Measurements from ENCODE around the gene HLCS. TPM values are rescaled to one million over a fixed set of nuclear protein-coding genes. Genes with fewer than 3 reads are reported as not detected.

Gene HLCS
- total and polyA plus RNA-seq, 2 of the 4 experiments (the other 2 are of a cell fraction): 10.6 to 21.0 TPM

GRCh38 chr21:36839123-36839522 lies 127.3 kb downstream of the HLCS start:
- peak overlapping the region; percentile 6; the same call in 1 of the 2 replicates for H3K27ac ChIP-seq (ENCODE audit: insufficient read depth, low read length)
- peak overlapping the region in 1 of 2 experiments; percentile 37; a peak in 2 of 4 replicates for H4K8ac ChIP-seq (ENCODE audit: low read depth in 2 of 2, low read length in 2 of 2)
- in situ Hi-C loops (cut with MboI; ENCODE audit: low sequenced_read_pairs): no loop called here
- dilution Hi-C loops (cut with HindIII; ENCODE audit: low sequenced_read_pairs, unreplicated experiment): no loop called here
- DNase-seq (peak; percentile 91), ATAC-seq (ENCODE audit: low read depth) (peak; percentile 67)
- peak overlapping the region; percentile 26; the same call in 1 of the 2 replicates for H3K4me2 ChIP-seq (ENCODE audit: low read depth, low read length)
- peak overlapping the region; percentile 22; the same call in 1 of the 3 replicates for H2BK15ac ChIP-seq (ENCODE audit: low read depth, low read length)
- H2AK5ac ChIP-seq (ENCODE audit: low read depth, low read length): 0 out of 2 replicates have a peak overlapping the region, but pooled peaks have one; percentile 20
- peaks cover 5% of the 10 kb centered on the region for H3K9me1 ChIP-seq (ENCODE audit: insufficient read depth, low read length)
- H3K14ac ChIP-seq (replicated peaks; ENCODE audit: low read depth, low read length): 0 out of 2 replicates have a peak overlapping the region, but pooled peaks have one; percentile 20
- 0 out of 2 replicates have a peak overlapping the region, but pooled peaks have one; percentile 7 for H4K91ac ChIP-seq (ENCODE audit: insufficient read depth, low read depth, low read length)
- TF ChIP-seq, protein P1, sequence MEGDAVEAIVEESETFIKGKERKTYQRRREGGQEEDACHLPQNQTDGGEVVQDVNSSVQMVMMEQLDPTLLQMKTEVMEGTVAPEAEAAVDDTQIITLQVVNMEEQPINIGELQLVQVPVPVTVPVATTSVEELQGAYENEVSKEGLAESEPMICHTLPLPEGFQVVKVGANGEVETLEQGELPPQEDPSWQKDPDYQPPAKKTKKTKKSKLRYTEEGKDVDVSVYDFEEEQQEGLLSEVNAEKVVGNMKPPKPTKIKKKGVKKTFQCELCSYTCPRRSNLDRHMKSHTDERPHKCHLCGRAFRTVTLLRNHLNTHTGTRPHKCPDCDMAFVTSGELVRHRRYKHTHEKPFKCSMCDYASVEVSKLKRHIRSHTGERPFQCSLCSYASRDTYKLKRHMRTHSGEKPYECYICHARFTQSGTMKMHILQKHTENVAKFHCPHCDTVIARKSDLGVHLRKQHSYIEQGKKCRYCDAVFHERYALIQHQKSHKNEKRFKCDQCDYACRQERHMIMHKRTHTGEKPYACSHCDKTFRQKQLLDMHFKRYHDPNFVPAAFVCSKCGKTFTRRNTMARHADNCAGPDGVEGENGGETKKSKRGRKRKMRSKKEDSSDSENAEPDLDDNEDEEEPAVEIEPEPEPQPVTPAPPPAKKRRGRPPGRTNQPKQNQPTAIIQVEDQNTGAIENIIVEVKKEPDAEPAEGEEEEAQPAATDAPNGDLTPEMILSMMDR (conservative IDR thresholded peaks at IDR 0.05; ENCODE audit: low read depth, low read length): no peak
- TF ChIP-seq FOS (IDR thresholded peaks at IDR 0.05; ENCODE audit: low read depth, low read length) (no peak), POLR2A (IDR thresholded peaks at IDR 0.05; ENCODE audit: low read depth, low read length) (no peak), CEBPB (IDR thresholded peaks at IDR 0.05; ENCODE audit: low read depth, low read length) (no peak), RFX5 (IDR thresholded peaks at IDR 0.05; ENCODE audit: low read depth, low read length) (no peak), MXI1 (IDR thresholded peaks at IDR 0.05; ENCODE audit: borderline replicate concordance, low read depth, low read length) (no peak), NFE2L2 (IDR thresholded peaks at IDR 0.05; ENCODE audit: low read depth, low read length) (no peak), CHD1 (IDR thresholded peaks at IDR 0.05; ENCODE audit: low read depth, low read length) (no peak), MAFK (IDR thresholded peaks at IDR 0.05; ENCODE audit: low read depth, low read length) (peak; percentile 63), RAD21 (IDR thresholded peaks at IDR 0.05; ENCODE audit: low read length) (no peak), RCOR1 (IDR thresholded peaks at IDR 0.05; ENCODE audit: insufficient replicate concordance, low read length) (no peak), USF2 (IDR thresholded peaks at IDR 0.05; ENCODE audit: low read depth, low read length) (peak; percentile 53), BHLHE40 (IDR thresholded peaks at IDR 0.05; ENCODE audit: low read depth, low read length) (peak; percentile 46), SMC3 (IDR thresholded peaks at IDR 0.05; ENCODE audit: low read depth, low read length) (no peak), MAZ (IDR thresholded peaks at IDR 0.05; ENCODE audit: borderline replicate concordance, low read depth, low read length) (no peak), ELK1 (IDR thresholded peaks at IDR 0.05; ENCODE audit: borderline replicate concordance, low read depth, low read length) (no peak)
- H3K4ac ChIP-seq (ENCODE audit: low read depth, low read length): peak overlapping the region; percentile 39
- H4K5ac ChIP-seq (ENCODE audit: low read depth, low read length): no peak overlapping the region
- peaks cover 5% of the 10 kb centered on the region for H4K20me1 ChIP-seq (ENCODE audit: insufficient read depth, low read length)
- H3K36me3 ChIP-seq (ENCODE audit: control insufficient read depth, insufficient read depth, low read length): no peaks in the 10 kb centered on the region
- H2BK5ac ChIP-seq (ENCODE audit: low read depth, low read length, poor library complexity, severe bottlenecking): peak overlapping the region; percentile 3
- no peak overlapping the region for H2AK9ac ChIP-seq (replicated peaks; ENCODE audit: low read depth, low read length, poor library complexity)
- no peaks in the 10 kb centered on the region for H3K9me3 ChIP-seq (ENCODE audit: control insufficient read depth, insufficient read depth, low read length)
- intact Hi-C loops (cut with micrococcal nuclease): no loop called here
- H3K79me1 ChIP-seq (ENCODE audit: low read depth in 1 of 2, low read length in 2 of 2): peaks cover 0 to 14% of the 10 kb centered on the region in 2 experiments; a peak in 2 of 4 replicates
- no peak overlapping the region; the same call in 1 of the 2 replicates for H3K18ac ChIP-seq (ENCODE audit: low read depth, low read length)
- H2AFZ ChIP-seq (replicated peaks; ENCODE audit: low read length, poor library complexity): no peak overlapping the region
- no TSS peak for BruUV-seq (replicated peaks)
- no peak overlapping the region for H3K56ac ChIP-seq (ENCODE audit: extremely low read depth, insufficient read depth, low read length)
- H3K27me3 ChIP-seq (ENCODE audit: control insufficient read depth, insufficient read depth, low read length): no peaks in the 10 kb centered on the region
- no peak overlapping the region for H3K4me3 ChIP-seq (ENCODE audit: insufficient read depth, low read depth, low read length)
- ChIA-PET POLR2A (ENCODE audit: unreplicated experiment) (no interaction called here), CTCF (no interaction called here)
- peak overlapping the region; percentile 27; the same call in 1 of the 2 replicates for H2BK20ac ChIP-seq (ENCODE audit: low read depth, low read length)
- H3K23ac ChIP-seq (ENCODE audit: low read depth, low read length): 0 out of 2 replicates have a peak overlapping the region, but pooled peaks have one; percentile 5
- peak overlapping the region; percentile 24 for H2BK120ac ChIP-seq (ENCODE audit: low read depth, low read length)
- WGBS, 2 experiments (ENCODE audit: extremely low coverage in 2 of 2, insufficient read length in 1 of 2): no CpG with 5 or more reads among the region's 6 CpGs
- peaks cover 15% of the 10 kb centered on the region for H3K4me1 ChIP-seq (ENCODE audit: control insufficient read depth, insufficient read depth, low read length)
- H3K9ac ChIP-seq (ENCODE audit: low read depth, low read length): no peak overlapping the region

Measured in IMR-90 (cell line).